GM23338 (cell line): ENCODE measurements around the gene TMEM87B. TPM values are rescaled to one million over a fixed set of nuclear protein-coding genes. Genes with fewer than 3 reads are reported as not detected.

Experiments used
- ATAC-seq: fragments of 200-7000 bp; cut with Tn5 transposase; 3 replicates; pipeline ENCODE4 v1.9.1; 2020
- DNase-seq: peaks from one replicate; pipeline ENCODE4 v3.0.0-alpha.2; 2015; ENCODE audit warnings: low spot score
- H2AFZ ChIP-seq: fragments of 200-600 bp; sonication (generic); 2 replicates; pipeline ENCODE4 v1.8.0; 2016; ENCODE audit warnings: antibody characterized with exemption, mild to moderate bottlenecking, moderate library complexity
- H3F3A ChIP-seq: fragments of 200-600 bp; sonication (generic); replicated peaks from 2 replicates; pipeline ENCODE4 v1.8.0; 2017; ENCODE audit warnings: antibody characterized with exemption, mixed run types, low read depth
- H3K27ac ChIP-seq: fragments of 200-600 bp; sonication (generic); 2 replicates; pipeline ENCODE4 v1.6.1; 2016; ENCODE audit warnings: low read depth
- H3K27me3 ChIP-seq: fragments of 200-600 bp; sonication (generic); 2 replicates; pipeline ENCODE4 v1.8.0; 2016; ENCODE audit warnings: mild to moderate bottlenecking, mixed run types, moderate library complexity; ENCODE audit not compliant: insufficient read depth
- H3K36me3 ChIP-seq: fragments of 200-600 bp; sonication (generic); 2 replicates; pipeline ENCODE4 v1.8.0; 2016; ENCODE audit warnings: mild to moderate bottlenecking; ENCODE audit not compliant: insufficient read depth
- H3K4me1 ChIP-seq: fragments of 200-600 bp; sonication (generic); 2 replicates; pipeline ENCODE4 v1.8.0; 2016; ENCODE audit warnings: mild to moderate bottlenecking, moderate library complexity; ENCODE audit not compliant: insufficient read depth
- H3K4me2 ChIP-seq: fragments of 200-600 bp; sonication (generic); 2 replicates; pipeline ENCODE4 v1.7.1; 2017; ENCODE audit warnings: mixed run types
- H3K4me3 ChIP-seq: fragments of 200-600 bp; sonication (generic); 2 replicates; pipeline ENCODE4 v1.6.1; 2016; ENCODE audit warnings: mixed run types
- H3K79me2 ChIP-seq: fragments of 200-600 bp; sonication (generic); replicated peaks from 2 replicates; pipeline ENCODE4 v1.8.0; 2017; ENCODE audit warnings: mild to moderate bottlenecking; ENCODE audit not compliant: insufficient read depth
- H3K9me2 ChIP-seq: fragments of 200-600 bp; sonication (generic); 2 replicates; pipeline ENCODE4 v1.8.0; 2017; ENCODE audit not compliant: insufficient read depth
- H4K20me1 ChIP-seq: fragments of 200-600 bp; sonication (generic); replicated peaks from 2 replicates; pipeline ENCODE4 v1.8.0; 2017; ENCODE audit warnings: mild to moderate bottlenecking; ENCODE audit not compliant: insufficient read depth
- H3K27ac Mint-ChIP-seq: 2 replicates; pipeline ENCODE4 v1.8.0; 2020; ENCODE audit warnings: inconsistent platforms, mild to moderate bottlenecking, moderate library complexity, mixed read lengths
- H3K27me3 Mint-ChIP-seq: 3 replicates; pipeline ENCODE4 v1.8.0; 2022; ENCODE audit warnings: low read depth, mild to moderate bottlenecking, moderate library complexity, mixed read lengths, inconsistent platforms; ENCODE audit not compliant: insufficient read depth, poor library complexity
- H3K36me3 Mint-ChIP-seq: 3 replicates; pipeline ENCODE4 v1.8.0; 2021; ENCODE audit warnings: low read depth, mild to moderate bottlenecking, inconsistent platforms, moderate library complexity, mixed read lengths
- H3K4me1 Mint-ChIP-seq: 3 replicates; pipeline ENCODE4 v1.8.0; 2020; ENCODE audit warnings: mild to moderate bottlenecking, inconsistent platforms, mixed read lengths
- H3K4me3 Mint-ChIP-seq: 3 replicates; pipeline ENCODE4 v1.8.0; 2021; ENCODE audit warnings: moderate library complexity, mild to moderate bottlenecking, inconsistent platforms, mixed read lengths
- H3K9me3 Mint-ChIP-seq: 3 replicates; pipeline ENCODE4 v1.8.0; 2020; ENCODE audit warnings: moderate library complexity, mild to moderate bottlenecking, inconsistent platforms, mixed read lengths
- CREB1 ChIP-seq: fragments of 250-450 bp; sonication (Bioruptor Pico); IDR thresholded peaks from 2 replicates; pipeline ENCODE4 v1.5.0; 2020; ENCODE audit warnings: low read depth, mild to moderate bottlenecking, moderate library complexity
- EZH2 ChIP-seq: fragments of 200-600 bp; sonication (generic); IDR thresholded peaks from one replicate; pipeline ENCODE4 v1.8.0; 2017; ENCODE audit warnings: antibody characterized with exemption, mild to moderate bottlenecking, low read depth; ENCODE audit not compliant: unreplicated experiment
- EZH2phosphoT487 ChIP-seq: fragments of 200-600 bp; sonication (generic); IDR thresholded peaks from one replicate; pipeline ENCODE4 v1.8.1; 2018; ENCODE audit warnings: antibody characterized with exemption; ENCODE audit not compliant: unreplicated experiment
- JUNB ChIP-seq: IDR thresholded peaks from one replicate; pipeline ENCODE4 v1.6.1; 2016; ENCODE audit warnings: antibody characterized with exemption; ENCODE audit not compliant: unreplicated experiment
- NANOG ChIP-seq: IDR thresholded peaks from 2 replicates; pipeline ENCODE4 v1.6.1; 2016; ENCODE audit warnings: antibody characterized with exemption, borderline replicate concordance
- POLR2AphosphoS5 ChIP-seq: IDR thresholded peaks from 2 replicates; pipeline ENCODE4 v1.6.1; 2016; ENCODE audit warnings: antibody characterized with exemption, low read depth
- STAT1 ChIP-seq: IDR thresholded peaks from one replicate; pipeline ENCODE4 v1.6.1; 2016; ENCODE audit warnings: antibody characterized with exemption; ENCODE audit not compliant: unreplicated experiment
- ZNF331 ChIP-seq: fragments of 250-450 bp; sonication (Bioruptor Pico); IDR thresholded peaks from 2 replicates; pipeline ENCODE4 v1.5.0; 2020; ENCODE audit warnings: low read depth, mild to moderate bottlenecking, moderate library complexity
- polyA plus RNA-seq: library from polyadenylated mRNA; unstranded; fragments of >200 nt; fragmentation: Nextera tagmentation; extraction: Ambion mirVana; gene quantifications from 2 replicates; pipeline ENCODE4 v1.2.1, GENCODE V29; 2016
- total RNA-seq: library from RNA; depleted of rRNA; stranded (reverse); fragments of >200 nt; shearing (Covaris generic); gene quantifications from 2 replicates; pipeline ENCODE4 v1.2.3, GENCODE V29; 2014
- TF ChIP-seq, protein P1 (sequence below): IDR thresholded peaks from 2 replicates; pipeline ENCODE4 v1.6.1; 2016; ENCODE audit warnings: antibody characterized with exemption
- TF ChIP-seq, protein P2 (sequence below), 2 experiments: fragments of 200-600 bp in 1 of 2; sonication (generic) in 1 of 2; conservative IDR thresholded peaks; 2 replicates each; pipeline versions ENCODE4 v1.5.1 to v1.6.1; 2016 to 2017; ENCODE audit warnings: antibody characterized with exemption in 2 of 2, low read depth in 2 of 2, mild to moderate bottlenecking in 2 of 2, moderate library complexity in 1 of 2
- TF ChIP-seq, protein P3 (sequence below): fragments of 250-450 bp; sonication (Bioruptor Pico); IDR thresholded peaks from 2 replicates; pipeline ENCODE4 v1.5.0; 2020; ENCODE audit warnings: mild to moderate bottlenecking, moderate library complexity

TMEM87B gene
- total and polyA plus RNA-seq, 2 experiments from 2014 or later, result 7.0 to 15.4 TPM

DNA sequence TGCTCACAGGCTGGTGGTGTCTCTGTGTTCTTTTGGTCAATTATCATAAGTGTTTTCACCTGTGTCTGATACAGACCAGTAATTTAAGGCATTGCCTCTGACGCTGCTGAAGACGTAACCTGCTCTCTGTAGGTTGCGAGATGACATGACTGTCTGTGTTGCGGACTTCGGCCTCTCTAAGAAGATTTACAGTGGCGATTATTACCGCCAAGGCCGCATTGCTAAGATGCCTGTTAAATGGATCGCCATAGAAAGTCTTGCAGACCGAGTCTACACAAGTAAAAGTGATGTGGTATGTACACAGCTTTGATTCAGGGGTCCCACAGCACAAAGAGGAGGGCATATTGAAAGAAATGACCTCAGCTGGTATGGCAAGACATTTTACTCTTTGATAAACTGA is 33.8 kb upstream of the TMEM87B start (continued):
- no peak for TF ChIP-seq EZH2
- TF ChIP-seq POLR2AphosphoS5, result no peak
- TF ChIP-seq, protein P1, sequence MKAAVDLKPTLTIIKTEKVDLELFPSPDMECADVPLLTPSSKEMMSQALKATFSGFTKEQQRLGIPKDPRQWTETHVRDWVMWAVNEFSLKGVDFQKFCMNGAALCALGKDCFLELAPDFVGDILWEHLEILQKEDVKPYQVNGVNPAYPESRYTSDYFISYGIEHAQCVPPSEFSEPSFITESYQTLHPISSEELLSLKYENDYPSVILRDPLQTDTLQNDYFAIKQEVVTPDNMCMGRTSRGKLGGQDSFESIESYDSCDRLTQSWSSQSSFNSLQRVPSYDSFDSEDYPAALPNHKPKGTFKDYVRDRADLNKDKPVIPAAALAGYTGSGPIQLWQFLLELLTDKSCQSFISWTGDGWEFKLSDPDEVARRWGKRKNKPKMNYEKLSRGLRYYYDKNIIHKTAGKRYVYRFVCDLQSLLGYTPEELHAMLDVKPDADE, result no peak
- no peak for TF ChIP-seq JUNB
- no peak for TF ChIP-seq STAT1

DNA sequence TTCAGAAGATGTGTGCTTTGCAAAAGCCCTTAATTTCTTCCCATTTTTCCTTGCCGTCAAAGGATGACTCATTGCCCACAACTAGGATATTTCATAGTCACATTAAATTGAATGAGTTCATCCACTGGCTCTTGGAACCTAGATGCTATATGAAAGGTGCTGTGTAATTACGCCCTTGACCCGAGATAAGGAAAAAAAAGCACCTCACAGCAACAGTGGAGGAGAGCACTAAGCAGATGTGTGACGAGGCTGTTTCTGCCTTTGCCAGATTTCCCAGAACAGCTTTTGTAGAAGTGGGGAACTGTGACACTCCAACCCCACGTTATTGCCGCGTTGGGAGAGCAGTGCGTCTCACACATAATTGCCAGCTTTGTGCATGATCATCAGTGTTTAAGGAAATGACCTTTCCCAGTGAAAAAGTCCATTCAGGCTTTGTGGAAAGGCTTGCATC is 33.3 kb upstream of the TMEM87B start:
- Histone ChIP-seq H3K79me2 (no peaks in the 10 kb centered on the region), H2AFZ (no peak overlapping the region), H3K9me2 (no peaks in the 10 kb centered on the region), H3F3A (no peaks in the 10 kb centered on the region), H3K27ac (no peak overlapping the region), H4K20me1 (no peaks in the 10 kb centered on the region), H3K4me2 (no peak overlapping the region), H3K27me3 (no peaks in the 10 kb centered on the region), H3K36me3 (no peaks in the 10 kb centered on the region), H3K4me1 (no peaks in the 10 kb centered on the region), H3K4me3 (no peak overlapping the region)
- H3K27ac Mint-ChIP-seq, result no peak overlapping the region
- no peaks in the 10 kb centered on the region for H3K27me3 Mint-ChIP-seq
- peaks cover 3% of the 10 kb centered on the region; the same call in 2 of the 3 replicates for H3K36me3 Mint-ChIP-seq
- no peak overlapping the region for H3K4me3 Mint-ChIP-seq
- H3K4me1 Mint-ChIP-seq, result peaks cover 11% of the 10 kb centered on the region; the same call in 2 of the 3 replicates
- no peak for ATAC-seq
- H3K9me3 Mint-ChIP-seq, result no peaks in the 10 kb centered on the region
- no peak for DNase-seq
- no peak for TF ChIP-seq ZNF331 (CRISPR knock-in tag)
- no peak for TF ChIP-seq EZH2phosphoT487
- no peak for TF ChIP-seq EZH2
- no peak for TF ChIP-seq JUNB
- no peak for TF ChIP-seq NANOG
- TF ChIP-seq CREB1 (CRISPR knock-in tag), result no peak
- TF ChIP-seq, protein P2, sequence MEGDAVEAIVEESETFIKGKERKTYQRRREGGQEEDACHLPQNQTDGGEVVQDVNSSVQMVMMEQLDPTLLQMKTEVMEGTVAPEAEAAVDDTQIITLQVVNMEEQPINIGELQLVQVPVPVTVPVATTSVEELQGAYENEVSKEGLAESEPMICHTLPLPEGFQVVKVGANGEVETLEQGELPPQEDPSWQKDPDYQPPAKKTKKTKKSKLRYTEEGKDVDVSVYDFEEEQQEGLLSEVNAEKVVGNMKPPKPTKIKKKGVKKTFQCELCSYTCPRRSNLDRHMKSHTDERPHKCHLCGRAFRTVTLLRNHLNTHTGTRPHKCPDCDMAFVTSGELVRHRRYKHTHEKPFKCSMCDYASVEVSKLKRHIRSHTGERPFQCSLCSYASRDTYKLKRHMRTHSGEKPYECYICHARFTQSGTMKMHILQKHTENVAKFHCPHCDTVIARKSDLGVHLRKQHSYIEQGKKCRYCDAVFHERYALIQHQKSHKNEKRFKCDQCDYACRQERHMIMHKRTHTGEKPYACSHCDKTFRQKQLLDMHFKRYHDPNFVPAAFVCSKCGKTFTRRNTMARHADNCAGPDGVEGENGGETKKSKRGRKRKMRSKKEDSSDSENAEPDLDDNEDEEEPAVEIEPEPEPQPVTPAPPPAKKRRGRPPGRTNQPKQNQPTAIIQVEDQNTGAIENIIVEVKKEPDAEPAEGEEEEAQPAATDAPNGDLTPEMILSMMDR (conservative IDR thresholded peaks at IDR 0.05; ENCODE audit: low read depth in 2 of 2), result no peak
- TF ChIP-seq POLR2AphosphoS5, result no peak
- TF ChIP-seq, protein P1, result no peak
- TF ChIP-seq, protein P3, sequence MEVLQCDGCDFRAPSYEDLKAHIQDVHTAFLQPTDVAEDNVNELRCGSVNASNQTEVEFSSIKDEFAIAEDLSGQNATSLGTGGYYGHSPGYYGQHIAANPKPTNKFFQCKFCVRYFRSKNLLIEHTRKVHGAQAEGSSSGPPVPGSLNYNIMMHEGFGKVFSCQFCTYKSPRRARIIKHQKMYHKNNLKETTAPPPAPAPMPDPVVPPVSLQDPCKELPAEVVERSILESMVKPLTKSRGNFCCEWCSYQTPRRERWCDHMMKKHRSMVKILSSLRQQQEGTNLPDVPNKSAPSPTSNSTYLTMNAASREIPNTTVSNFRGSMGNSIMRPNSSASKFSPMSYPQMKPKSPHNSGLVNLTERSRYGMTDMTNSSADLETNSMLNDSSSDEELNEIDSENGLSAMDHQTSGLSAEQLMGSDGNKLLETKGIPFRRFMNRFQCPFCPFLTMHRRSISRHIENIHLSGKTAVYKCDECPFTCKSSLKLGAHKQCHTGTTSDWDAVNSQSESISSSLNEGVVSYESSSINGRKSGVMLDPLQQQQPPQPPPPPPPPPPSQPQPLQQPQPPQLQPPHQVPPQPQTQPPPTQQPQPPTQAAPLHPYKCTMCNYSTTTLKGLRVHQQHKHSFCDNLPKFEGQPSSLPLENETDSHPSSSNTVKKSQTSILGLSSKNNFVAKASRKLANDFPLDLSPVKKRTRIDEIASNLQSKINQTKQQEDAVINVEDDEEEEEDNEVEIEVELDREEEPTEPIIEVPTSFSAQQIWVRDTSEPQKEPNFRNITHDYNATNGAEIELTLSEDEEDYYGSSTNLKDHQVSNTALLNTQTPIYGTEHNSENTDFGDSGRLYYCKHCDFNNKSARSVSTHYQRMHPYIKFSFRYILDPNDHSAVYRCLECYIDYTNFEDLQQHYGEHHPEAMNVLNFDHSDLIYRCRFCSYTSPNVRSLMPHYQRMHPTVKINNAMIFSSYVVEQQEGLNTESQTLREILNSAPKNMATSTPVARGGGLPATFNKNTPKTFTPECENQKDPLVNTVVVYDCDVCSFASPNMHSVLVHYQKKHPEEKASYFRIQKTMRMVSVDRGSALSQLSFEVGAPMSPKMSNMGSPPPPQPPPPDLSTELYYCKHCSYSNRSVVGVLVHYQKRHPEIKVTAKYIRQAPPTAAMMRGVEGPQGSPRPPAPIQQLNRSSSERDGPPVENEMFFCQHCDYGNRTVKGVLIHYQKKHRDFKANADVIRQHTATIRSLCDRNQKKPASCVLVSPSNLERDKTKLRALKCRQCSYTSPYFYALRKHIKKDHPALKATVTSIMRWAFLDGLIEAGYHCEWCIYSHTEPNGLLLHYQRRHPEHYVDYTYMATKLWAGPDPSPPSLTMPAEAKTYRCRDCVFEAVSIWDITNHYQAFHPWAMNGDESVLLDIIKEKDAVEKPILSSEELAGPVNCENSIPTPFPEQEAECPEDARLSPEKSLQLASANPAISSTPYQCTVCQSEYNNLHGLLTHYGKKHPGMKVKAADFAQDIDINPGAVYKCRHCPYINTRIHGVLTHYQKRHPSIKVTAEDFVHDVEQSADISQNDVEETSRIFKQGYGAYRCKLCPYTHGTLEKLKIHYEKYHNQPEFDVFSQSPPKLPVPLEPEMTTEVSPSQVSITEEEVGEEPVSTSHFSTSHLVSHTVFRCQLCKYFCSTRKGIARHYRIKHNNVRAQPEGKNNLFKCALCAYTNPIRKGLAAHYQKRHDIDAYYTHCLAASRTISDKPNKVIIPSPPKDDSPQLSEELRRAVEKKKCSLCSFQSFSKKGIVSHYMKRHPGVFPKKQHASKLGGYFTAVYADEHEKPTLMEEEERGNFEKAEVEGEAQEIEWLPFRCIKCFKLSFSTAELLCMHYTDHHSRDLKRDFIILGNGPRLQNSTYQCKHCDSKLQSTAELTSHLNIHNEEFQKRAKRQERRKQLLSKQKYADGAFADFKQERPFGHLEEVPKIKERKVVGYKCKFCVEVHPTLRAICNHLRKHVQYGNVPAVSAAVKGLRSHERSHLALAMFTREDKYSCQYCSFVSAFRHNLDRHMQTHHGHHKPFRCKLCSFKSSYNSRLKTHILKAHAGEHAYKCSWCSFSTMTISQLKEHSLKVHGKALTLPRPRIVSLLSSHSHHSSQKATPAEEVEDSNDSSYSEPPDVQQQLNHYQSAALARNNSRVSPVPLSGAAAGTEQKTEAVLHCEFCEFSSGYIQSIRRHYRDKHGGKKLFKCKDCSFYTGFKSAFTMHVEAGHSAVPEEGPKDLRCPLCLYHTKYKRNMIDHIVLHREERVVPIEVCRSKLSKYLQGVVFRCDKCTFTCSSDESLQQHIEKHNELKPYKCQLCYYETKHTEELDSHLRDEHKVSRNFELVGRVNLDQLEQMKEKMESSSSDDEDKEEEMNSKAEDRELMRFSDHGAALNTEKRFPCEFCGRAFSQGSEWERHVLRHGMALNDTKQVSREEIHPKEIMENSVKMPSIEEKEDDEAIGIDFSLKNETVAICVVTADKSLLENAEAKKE, result no peak
